ENCODE results near the gene DNAH12.
"Not testable (repeated sequence)": the region's sequence is repeated elsewhere in the genome, so short reads cannot be mapped to it uniquely, and the experiment has no call there.

The DNAH12 gene

DNA sequence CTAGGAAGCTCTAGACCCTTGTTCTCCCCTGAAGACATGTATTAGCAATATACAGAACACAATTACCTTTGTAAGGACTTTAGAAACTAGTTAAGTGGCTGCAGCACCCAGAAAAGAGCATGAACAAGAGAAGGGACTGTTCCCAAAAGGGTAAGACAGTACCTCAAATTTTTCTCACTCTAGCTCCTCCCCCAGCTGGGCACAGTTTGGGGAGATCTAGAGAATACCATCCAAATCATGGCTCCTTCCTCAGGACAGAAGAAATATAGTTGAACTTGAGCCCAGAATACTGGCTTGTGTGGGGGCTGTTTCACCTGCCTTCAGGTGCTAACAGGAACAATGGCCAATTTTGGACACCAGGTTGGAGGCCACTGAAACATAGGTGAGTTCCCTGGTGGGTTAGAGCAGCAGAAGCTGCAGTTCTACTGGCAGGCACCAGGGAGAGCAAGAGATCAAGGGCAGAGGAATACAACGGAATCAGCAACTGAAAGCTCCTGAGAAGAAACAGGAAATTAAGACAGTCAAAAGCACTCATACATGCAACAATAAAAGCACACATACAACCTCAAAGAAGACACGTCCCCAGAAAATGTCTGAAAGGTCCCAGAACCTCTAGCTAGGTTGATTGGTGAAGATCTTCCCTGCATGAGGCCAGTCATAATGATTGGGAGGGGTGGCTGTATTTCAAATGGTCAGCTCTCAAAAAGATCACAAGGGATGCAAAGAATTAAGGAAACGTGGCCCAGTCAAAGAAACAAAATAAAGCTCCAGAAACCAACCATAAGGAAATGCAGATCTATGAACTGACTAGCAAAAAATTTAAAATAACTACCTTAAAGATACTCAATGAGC lies 146.7 kb downstream of the DNAH12 start:
- Mint-ChIP-seq H3K9me3 (ENCODE audit: low read depth) (no peaks in the 10 kb centered on the region), H3K27ac (peak overlapping the region; percentile 56), H3K4me1 (ENCODE audit: low read depth) (peaks cover 20% of the 10 kb centered on the region), H3K4me3 (peak overlapping the region; percentile 3), H3K27me3 (peaks cover 3% of the 10 kb centered on the region), H3K36me3 (no peaks in the 10 kb centered on the region)

DNA sequence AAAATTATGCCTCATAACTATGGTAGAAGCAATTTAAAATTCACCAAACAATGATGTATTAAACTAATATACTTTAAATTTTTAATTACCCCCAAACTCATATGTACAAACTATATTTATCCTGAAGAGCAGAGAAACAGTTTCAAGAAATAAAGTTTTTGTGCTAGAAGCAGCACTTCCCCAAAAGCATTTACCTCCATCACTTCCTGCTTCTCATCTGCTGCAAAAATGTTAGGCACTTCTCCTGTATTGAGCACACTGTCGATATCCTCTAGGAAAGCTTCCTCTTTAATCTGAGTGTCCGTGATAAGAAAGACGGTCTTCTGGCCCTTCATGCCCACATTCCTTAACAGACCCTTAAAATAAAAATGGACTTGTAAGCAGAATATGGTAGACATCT lies 150.2 kb downstream of the DNAH12 start:
- Mint-ChIP-seq H3K27ac (no peak overlapping the region), H3K9me3 (ENCODE audit: low read depth) (no peaks in the 10 kb centered on the region), H3K27me3 (peaks cover 2% of the 10 kb centered on the region), H3K4me1 (ENCODE audit: low read depth) (peaks cover 20% of the 10 kb centered on the region), H3K36me3 (no peaks in the 10 kb centered on the region), H3K4me3 (no peak overlapping the region)

DNA sequence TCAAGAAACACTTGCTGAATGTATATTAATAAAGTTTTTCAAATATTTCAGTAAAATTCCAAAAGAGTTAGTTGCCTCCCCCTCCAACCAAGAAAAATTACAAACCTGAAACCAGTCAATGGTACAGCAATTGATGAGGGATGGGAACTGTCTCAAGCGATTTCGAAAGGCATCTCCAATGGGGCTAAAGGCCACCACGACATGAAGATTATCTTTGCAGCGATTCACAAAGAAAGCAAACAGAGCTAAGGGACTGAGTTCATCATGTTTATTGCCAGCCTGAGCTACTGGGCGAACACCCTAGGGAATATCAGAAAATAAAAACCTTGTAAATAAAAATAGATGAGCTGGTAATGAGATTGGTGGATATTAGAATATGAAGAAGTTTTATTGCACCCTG lies 152.4 kb downstream of the DNAH12 start:
- Mint-ChIP-seq H3K27me3 (peaks cover 2% of the 10 kb centered on the region), H3K27ac (no peak overlapping the region), H3K4me3 (no peak overlapping the region), H3K36me3 (no peaks in the 10 kb centered on the region), H3K4me1 (ENCODE audit: low read depth) (peaks cover 9% of the 10 kb centered on the region), H3K9me3 (ENCODE audit: low read depth) (no peaks in the 10 kb centered on the region)

- Mint-ChIP-seq H3K27me3 (peaks cover 2% of the 10 kb centered on the region), H3K9me3 (ENCODE audit: low read depth) (no peaks in the 10 kb centered on the region), H3K36me3 (no peaks in the 10 kb centered on the region), H3K27ac (no peak overlapping the region), H3K4me1 (ENCODE audit: low read depth) (peaks cover 7% of the 10 kb centered on the region), H3K4me3 (no peak overlapping the region)
Measured at GRCh38 chr3:57389271-57389670, 154.9 kb downstream of the DNAH12 start.

DNA sequence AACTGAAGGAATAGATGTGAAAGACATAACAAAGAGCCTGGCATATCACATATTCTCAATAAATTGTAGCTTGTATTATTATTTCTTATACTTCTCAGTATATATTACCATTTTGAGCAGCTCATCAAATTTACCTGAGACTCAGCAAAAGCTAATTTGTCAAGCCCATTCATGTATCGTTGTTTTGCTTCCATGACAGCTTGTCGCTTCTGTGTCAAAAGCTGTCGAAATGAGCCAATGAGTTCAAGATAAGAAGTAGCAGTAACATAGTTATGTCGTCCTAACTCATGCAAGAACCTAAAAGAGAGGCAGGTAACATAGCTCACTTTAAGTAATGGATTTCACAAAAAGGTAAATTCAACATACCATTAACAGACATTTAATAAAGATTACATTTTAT lies 157.8 kb downstream of the DNAH12 start:
- H3K9me3 Mint-ChIP-seq (ENCODE audit: low read depth) = no peaks in the 10 kb centered on the region
- no peaks in the 10 kb centered on the region for H3K4me1 Mint-ChIP-seq (ENCODE audit: low read depth)
- no peaks in the 10 kb centered on the region for H3K36me3 Mint-ChIP-seq
- no peak overlapping the region for H3K27ac Mint-ChIP-seq
- peaks cover 2% of the 10 kb centered on the region for H3K27me3 Mint-ChIP-seq
- no peak overlapping the region for H3K4me3 Mint-ChIP-seq

- peaks cover 2% of the 10 kb centered on the region for H3K27me3 Mint-ChIP-seq
- H3K4me1 Mint-ChIP-seq (ENCODE audit: low read depth) = no peaks in the 10 kb centered on the region
- no peak overlapping the region for H3K27ac Mint-ChIP-seq
Measured at GRCh38 chr3:57385498-57385897, 158.6 kb downstream of the DNAH12 start.

DNA sequence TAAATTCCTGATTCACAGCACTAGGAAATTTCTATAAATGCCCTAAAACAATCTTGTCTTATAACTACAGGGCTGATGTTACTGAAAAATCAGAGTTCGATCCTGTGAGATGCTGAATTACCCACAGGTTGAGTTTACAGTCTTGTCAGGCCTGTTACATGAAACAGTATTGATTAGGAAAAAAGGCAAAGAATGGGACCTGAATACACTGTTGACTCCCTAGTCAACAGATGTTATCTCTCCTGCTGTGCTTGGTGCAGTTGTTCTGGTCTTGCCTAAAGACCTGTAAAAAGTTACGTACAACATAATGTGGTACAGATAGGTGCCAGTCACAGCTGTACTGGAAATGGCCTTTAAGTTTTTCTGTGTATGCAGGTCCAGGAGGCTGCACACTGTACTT lies 160.3 kb downstream of the DNAH12 start:
- no peaks in the 10 kb centered on the region for H3K9me3 Mint-ChIP-seq (ENCODE audit: low read depth)
- H3K4me1 Mint-ChIP-seq (ENCODE audit: low read depth) = no peaks in the 10 kb centered on the region
- no peaks in the 10 kb centered on the region for H3K36me3 Mint-ChIP-seq
- H3K27me3 Mint-ChIP-seq = no peaks in the 10 kb centered on the region
- H3K27ac Mint-ChIP-seq = no peak overlapping the region
- H3K4me3 Mint-ChIP-seq = no peak overlapping the region

More at GRCh38 chr3:57385498-57385897, 158.6 kb downstream of the DNAH12 start:
- Mint-ChIP-seq H3K9me3 (ENCODE audit: low read depth) (no peaks in the 10 kb centered on the region), H3K4me3 (no peak overlapping the region), H3K36me3 (no peaks in the 10 kb centered on the region)

GRCh38 chr3:57383406-57383805 lies 160.7 kb downstream of the DNAH12 start:
- H3K36me3 Mint-ChIP-seq = no peaks in the 10 kb centered on the region
- H3K27ac Mint-ChIP-seq = no peak overlapping the region
- no peaks in the 10 kb centered on the region for H3K4me1 Mint-ChIP-seq (ENCODE audit: low read depth)
- H3K9me3 Mint-ChIP-seq (ENCODE audit: low read depth) = no peaks in the 10 kb centered on the region
- no peak overlapping the region for H3K4me3 Mint-ChIP-seq
- H3K27me3 Mint-ChIP-seq = no peaks in the 10 kb centered on the region

- Mint-ChIP-seq H3K4me1 (ENCODE audit: low read depth) (no peaks in the 10 kb centered on the region), H3K27me3 (no peaks in the 10 kb centered on the region), H3K36me3 (no peaks in the 10 kb centered on the region), H3K27ac (no peak overlapping the region), H3K4me3 (no peak overlapping the region), H3K9me3 (ENCODE audit: low read depth) (no peaks in the 10 kb centered on the region)
Measured at GRCh38 chr3:57382933-57383332, 161.2 kb downstream of the DNAH12 start.

GRCh38 chr3:57370341-57370740 lies 173.8 kb downstream of the DNAH12 start:
- H3K36me3 Mint-ChIP-seq = peaks cover 5% of the 10 kb centered on the region

GRCh38 chr3:57365089-57365488 lies 179.1 kb downstream of the DNAH12 start:
- not testable (repeated sequence) for H3K4me3 Mint-ChIP-seq; H3K36me3 Mint-ChIP-seq; H3K27ac Mint-ChIP-seq; H3K4me1 Mint-ChIP-seq (ENCODE audit: low read depth); H3K27me3 Mint-ChIP-seq; H3K9me3 Mint-ChIP-seq (ENCODE audit: low read depth)

More at GRCh38 chr3:57370341-57370740, 173.8 kb downstream of the DNAH12 start:
- H3K27ac Mint-ChIP-seq = no peak overlapping the region
- H3K27me3 Mint-ChIP-seq = peaks cover 3% of the 10 kb centered on the region
- H3K4me1 Mint-ChIP-seq (ENCODE audit: low read depth) = no peaks in the 10 kb centered on the region
- H3K9me3 Mint-ChIP-seq (ENCODE audit: low read depth) = peaks cover 9% of the 10 kb centered on the region
- H3K4me3 Mint-ChIP-seq = no peak overlapping the region

GRCh38 chr3:57356275-57356674 lies 187.9 kb downstream of the DNAH12 start:
- not testable (repeated sequence) for H3K4me3 Mint-ChIP-seq; H3K4me1 Mint-ChIP-seq (ENCODE audit: low read depth); H3K9me3 Mint-ChIP-seq (ENCODE audit: low read depth); H3K27ac Mint-ChIP-seq; H3K27me3 Mint-ChIP-seq; H3K36me3 Mint-ChIP-seq

DNA sequence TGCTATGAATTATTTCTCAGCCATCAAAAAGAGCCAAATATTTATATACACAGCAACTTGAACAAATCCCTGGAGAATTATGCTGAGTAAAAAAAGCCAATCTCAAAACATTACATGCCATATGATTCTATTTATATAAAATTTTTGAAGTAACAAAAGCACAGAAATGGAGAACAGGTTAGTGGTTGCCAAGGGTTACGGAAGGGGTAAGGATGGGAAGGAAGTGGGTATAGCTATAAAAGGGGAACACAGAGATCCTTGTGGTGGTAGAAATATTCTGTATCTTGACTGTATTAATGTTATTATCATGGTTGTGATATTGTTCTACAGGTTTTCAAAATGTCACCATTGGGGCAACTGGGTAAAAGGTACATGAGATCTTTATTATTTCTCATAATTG lies 189.4 kb downstream of the DNAH12 start:
- Mint-ChIP-seq H3K4me3 (no peak overlapping the region), H3K4me1 (ENCODE audit: low read depth) (peaks cover 7% of the 10 kb centered on the region), H3K36me3 (no peaks in the 10 kb centered on the region), H3K27ac (no peak overlapping the region), H3K9me3 (ENCODE audit: low read depth) (no peaks in the 10 kb centered on the region), H3K27me3 (no peaks in the 10 kb centered on the region)

DNA sequence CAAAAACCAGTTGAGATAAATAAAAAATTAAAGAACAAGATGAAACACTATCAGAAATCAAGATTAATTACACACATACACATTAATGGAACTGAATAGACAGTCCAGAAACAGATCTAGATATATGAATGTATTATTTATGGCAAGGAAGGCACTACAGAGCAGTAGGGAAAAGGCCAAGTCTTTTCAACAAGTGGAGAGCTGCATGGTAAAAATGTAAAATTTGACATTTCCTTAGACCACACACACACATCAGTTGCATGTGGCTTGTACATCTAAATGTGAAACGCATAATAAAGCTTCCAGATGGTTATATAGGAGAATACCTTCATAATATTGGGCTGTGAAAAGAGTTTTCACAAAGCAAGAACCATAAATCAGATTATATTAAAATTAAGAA lies 193.9 kb downstream of the DNAH12 start:
- no peaks in the 10 kb centered on the region for H3K9me3 Mint-ChIP-seq (ENCODE audit: low read depth)
- H3K36me3 Mint-ChIP-seq = no peaks in the 10 kb centered on the region
- peaks cover 7% of the 10 kb centered on the region for H3K4me1 Mint-ChIP-seq (ENCODE audit: low read depth)
- H3K27ac Mint-ChIP-seq = no peak overlapping the region
- no peaks in the 10 kb centered on the region for H3K27me3 Mint-ChIP-seq
- no peak overlapping the region for H3K4me3 Mint-ChIP-seq

- not testable (repeated sequence) for H3K27me3 Mint-ChIP-seq; H3K4me3 Mint-ChIP-seq; H3K36me3 Mint-ChIP-seq; H3K4me1 Mint-ChIP-seq (ENCODE audit: low read depth); H3K27ac Mint-ChIP-seq; H3K9me3 Mint-ChIP-seq (ENCODE audit: low read depth)
Measured at GRCh38 chr3:57339071-57339642, 205.0 kb downstream of the DNAH12 start.

Data from activated naive CD8-positive, alpha-beta T cell (primary cell).